ENCODE data around the gene RNF113B.
A peak's percentile ranks its signal among the peaks of the same experiment; 100 is the strongest.

RNF113B gene

DNA sequence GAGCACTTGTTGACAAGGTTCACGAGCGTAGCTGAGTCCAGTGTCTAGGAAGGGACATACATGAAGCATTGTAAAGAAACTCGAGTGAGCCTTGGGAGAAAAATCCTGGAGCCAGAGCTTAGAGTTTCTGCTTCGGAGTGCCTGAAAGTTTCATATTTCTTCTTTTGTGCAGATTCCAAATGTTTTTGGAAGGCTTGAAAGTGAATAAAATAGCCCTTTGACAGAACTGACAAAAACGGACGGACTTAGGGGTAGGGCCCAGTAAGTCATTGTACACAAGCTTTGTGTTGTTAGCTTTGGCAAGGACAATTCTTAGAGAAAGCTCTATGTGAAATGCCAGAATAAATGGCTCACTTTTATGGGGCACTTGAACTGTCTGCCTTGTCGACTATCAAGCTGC lies 2.8 kb downstream of the RNF113B start:
- DNase-seq (ENCODE audit: low read depth in 2 of 2) = no peak

DNA sequence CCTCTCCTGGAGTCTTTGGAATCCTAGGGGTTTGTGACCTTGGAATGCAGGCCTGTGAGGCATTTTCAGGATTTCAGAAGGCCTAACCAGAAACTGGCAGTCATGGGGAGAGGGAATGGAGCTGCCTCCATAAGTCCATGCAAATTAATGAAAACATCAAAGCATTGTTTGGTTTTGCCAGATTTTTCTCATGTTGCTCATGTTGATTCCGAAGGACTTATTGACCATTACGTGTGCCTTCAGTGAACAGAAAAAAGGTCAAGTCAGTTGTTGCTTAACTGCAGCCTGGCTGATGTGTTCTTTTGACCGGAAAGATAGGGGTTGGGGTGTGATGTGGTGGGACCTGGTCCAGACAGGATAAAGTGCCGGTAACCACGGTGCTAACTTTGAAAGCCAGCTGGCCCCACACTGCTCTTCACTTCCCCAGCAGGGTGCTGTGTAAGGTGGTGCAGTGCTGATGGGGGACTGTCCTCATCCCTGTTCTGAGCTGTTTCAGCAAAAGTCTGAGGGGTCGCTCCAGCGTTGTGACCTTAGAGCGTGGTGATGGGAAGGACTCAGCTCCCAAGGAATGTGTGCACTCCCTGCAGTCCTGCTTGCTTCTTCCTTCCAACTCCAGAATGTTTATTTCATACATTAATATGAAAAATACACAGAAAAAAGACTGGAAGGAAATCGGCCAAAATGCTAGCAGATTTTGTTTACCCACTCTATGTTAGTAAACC lies 3.5 kb downstream of the RNF113B start:
- DNase-seq (ENCODE audit: low read depth in 2 of 2) = peak; percentile 75

DNA sequence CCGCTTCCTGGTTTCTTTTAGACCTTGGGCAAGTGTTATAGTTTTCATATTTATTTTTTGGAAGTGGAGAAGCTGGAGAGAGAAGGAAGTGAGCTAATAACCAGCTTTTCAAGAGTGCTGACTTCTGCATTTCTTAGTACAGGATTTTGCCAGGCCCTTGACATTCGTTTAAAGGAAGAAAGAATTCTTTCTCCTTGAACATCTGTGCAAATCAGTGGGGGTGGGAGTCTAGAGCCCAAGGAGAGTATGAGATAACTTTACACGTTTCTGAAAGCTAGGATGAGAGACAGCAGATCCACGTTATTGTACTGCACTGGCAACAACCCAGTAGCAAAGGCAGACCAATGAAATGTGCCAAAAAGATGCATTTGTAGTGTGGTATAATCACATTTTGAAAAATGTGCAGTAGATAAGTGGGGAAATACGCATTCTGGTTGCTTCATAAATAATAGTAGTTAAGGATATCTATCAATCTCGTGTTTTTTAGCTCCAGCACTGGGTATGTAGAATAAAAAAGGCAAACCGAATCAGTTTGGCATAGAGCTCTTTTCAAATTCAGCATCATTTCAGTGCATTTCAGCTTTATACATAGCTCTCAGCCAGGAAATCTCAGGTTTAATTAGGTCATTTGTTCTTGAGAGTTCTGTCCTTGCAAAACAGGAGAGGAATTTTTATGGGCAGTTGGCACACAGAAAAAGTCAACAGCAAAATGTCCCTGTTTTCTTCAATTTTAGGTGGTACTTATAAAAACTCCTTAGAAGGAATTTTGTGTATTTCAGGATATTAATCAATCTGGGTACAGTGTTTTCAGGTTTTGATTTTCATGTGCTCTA lies 4.3 kb downstream of the RNF113B start:
- DNase-seq (ENCODE audit: low read depth in 2 of 2) = no peak

DNA sequence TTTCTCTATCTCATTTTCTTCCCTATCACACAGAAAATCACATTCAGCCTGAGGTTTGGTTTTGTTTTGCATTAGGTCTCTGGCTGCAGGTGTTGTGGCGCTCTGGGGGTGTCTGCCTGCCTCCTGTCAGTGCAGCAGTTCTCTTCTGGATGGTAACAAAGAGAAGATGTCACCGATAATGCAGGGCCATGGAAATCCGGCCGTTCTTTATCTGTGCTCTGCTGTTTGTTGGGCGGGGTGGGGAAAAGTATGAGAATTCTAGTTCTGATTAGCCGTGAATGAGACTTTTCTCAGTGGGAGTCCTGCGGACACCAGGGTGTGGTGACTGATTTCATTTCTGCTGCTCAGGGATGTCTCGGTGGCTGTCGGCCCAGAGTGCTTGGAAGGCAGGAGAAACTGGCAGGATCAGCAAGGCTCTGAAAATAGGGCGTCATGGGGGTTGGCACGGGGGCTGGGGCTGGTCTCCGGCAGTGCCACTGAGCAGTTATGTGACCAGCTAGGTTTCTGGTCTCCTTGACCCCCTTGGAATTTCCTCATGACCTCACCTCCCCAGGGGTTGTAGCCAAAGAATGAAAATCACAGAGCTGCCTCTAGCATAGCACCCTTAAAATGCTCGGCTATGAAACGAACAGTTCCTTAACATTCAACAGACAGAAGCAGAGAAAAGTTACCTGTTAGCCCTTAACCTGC lies 5.0 kb downstream of the RNF113B start:
- DNase-seq (ENCODE audit: low read depth in 2 of 2) = no peak

DNA sequence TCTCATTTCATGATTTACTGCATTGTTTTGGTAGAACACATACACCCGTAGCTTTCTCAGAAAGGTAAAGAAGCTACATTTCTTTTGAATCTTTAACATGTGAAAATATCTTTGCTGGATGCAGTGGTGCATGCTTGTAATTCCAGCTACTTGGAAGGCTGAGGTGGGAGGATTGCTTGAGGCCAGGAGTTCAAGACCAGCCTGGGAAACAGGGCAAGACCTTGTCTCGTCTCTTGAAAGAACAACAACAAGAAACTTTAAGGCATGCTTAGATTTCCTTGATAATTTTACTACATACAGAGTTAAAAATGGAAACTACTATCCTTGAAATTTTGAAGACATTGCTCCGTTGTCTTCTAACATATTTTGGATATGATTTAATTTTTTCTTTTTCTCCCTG lies 7.7 kb downstream of the RNF113B start:
- DNase-seq (ENCODE audit: low read depth in 2 of 2) = no peak

DNA sequence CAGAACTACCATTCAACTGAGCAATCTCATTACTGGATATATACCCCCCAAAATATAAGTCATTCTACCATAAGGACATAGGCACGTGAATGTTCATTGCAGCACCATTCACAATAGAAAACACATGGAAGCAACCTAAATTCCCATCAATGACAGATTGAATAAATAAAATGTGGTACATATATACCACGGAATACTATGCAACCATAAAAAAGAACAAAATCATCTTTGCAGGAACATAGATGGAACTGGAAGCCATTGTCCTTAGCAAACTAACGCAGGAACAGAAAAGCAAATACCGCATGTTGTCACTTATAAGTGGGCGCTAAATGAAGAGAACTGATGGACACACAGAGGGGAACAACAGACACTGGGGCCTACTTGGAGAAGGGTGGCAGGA lies 14.1 kb downstream of the RNF113B start:
- DNase-seq (ENCODE audit: low read depth in 2 of 2) = no peak

DNA sequence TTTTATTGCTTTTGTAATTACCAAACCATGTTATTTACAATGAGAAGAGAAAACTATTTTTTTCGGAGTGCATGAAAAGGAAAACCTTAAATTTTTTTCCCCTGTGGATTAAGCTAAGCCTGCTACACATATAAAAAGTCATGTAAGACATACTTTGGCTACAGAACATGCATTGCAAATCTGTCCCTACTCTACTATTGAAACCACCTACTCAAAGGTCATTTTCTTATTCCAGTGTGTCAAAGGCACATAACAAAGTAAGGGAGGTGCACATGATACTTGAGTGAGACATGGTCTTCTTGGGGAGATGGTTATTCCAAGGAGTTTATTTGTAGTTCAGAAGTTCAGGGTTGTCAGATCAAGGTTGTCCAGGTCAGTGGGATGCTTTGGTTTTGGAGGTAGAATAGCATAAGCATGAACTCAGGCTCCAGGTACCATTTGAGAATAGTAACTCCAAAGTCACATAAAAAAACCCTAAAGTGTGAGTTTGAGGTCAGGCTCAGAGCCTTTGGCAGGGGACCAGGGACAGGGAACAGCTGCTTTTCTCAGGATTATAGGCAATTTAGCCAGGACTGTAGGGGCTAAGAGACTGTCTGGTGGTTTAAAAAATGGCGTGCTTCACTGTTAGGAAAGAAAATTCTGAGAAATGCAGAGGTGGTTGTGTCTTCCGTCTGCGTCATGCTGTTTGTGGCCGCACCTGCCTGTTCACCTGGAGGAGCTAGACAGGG lies 18.7 kb downstream of the RNF113B start:
- DNase-seq (ENCODE audit: low read depth in 2 of 2) = no peak

DNA sequence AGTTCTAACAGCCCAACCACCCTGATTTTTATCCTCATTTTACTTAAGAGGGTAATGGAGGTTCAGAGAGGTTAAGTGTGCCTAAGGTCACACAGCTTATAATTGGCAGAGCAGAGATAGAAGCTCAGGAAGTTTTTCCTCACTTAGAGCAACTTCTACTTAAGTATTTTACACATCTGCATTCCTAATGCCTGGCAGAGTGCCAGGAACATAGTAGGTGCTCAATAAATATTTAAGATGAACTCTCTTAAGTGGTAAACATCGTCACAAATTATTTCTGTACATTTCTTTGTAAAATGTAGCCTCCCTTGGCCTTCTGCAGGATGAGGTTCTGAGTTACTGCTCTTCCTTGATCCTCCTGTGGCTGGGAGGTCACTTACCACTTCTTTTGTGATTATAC lies 19.5 kb downstream of the RNF113B start:
- no peak for DNase-seq (ENCODE audit: low read depth in 2 of 2)

DNA sequence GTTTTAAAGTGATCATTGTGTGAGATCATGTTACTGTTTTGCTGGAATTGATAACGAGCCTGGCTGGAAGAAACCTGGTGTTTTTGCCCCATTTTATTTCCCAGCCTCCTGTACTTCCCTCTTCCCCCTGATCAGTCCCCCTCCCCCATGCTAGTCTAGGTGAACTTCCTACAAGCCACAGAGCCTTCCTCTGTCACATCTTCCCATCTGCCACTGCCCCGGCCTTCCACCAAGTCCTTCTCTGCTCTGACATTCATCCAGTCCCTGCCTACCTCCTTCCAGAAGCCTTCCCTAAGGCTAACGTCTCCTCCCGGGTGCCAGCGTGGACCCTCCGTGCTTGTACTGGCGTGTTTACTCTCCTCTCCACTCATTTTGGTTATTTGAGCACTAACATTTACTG lies 19.9 kb downstream of the RNF113B start:
- no peak for DNase-seq (ENCODE audit: low read depth in 2 of 2)

DNA sequence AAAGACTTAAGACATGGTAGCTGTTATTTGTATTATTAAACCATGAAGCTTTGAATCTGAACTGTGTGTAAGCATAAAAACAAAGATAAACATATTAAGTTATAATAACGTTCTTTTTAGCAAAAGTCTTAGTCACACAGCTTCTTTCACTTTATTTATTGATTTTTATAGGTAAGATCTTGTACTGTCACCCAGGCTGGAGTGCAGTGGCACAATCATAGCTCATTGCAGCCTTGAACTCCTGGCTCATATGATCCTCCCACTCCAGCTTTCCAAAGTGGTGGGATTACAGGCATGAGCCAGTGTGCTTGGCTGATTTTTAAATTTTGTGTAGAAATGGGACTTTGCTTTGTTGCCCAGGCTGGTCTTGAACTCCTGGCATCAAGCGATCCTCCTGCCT lies 20.8 kb downstream of the RNF113B start:
- DNase-seq (ENCODE audit: low read depth in 2 of 2) = no peak

DNA sequence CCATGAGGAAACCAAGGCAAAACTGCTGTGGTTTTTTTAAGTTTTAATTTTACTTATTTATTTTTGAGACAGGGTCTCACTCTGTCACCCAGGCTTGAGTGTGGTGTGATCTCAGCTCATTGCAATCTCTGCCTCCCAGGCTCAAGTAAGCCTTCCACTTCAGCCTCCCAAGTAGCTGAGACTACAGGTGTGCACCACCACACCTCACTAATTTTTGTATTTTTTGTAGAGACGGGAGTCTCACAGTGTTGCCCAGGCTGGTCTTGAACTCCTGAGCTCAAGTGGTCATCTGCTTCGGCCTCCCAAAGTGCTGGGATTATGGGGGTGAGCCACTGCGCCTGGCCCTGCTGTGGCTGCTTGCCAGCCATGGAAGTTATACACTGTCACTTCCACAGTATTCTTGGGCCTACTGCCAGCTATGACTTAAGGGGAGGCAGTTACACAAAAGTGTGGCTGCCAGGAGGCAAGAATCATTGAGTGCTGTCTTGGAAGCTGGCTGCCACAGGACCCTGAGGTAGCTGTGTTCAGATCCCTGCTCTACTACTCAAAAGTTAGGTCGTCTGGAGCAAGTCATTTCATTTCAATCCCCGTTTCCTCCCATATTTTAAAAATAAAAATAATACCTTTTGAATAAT lies 21.5 kb downstream of the RNF113B start:
- no peak for DNase-seq (ENCODE audit: low read depth in 2 of 2)

DNA sequence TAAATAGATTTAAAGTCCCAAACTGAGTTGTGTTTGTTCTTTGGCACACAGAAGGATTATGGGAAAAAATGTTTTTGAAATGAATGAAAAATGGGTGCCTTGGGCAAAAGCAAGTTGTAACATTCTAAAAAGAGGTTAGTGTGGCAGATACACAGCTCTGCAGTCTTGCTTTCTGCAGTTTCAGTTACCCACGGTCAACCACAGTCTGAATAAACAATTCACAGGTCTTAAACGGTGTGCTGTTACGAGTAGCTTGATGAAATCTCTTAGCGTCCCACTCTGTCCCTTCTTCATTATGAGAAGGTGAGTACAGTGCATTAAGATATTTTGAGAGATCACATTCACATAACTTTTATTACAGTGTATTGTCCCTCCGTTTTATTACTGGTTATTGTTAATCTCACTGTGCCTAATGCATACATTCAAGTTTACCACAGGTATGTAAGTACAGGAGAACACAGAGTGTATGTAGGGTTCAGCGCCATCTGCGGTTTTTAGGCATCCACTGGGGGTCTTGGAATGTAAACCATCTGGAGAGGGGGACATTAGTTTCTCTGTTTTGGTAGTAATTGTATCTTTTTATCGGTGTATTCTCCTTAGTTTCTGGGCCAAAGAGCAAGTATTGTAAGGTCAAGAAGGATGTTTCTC lies 26.1 kb downstream of the RNF113B start:
- no peak for DNase-seq (ENCODE audit: low read depth in 2 of 2)

DNA sequence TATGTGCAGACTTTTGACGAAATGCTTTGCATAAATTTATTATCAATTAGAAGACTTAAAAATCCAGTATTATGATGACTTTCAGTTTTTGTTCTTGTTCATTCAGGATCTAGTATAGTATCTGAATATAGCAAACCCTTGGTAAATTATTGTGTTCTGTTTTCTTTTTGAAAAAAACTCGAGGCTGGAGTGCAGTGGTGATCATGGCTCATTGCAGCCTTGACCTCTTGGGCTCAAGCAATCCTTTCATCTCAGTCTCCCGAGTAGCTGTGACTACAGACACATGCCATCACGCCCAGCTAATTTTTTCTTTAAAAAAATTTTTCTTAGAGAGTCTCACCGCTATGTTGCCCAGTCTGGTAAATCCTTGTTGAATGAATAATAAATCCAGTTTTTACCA lies 29.5 kb downstream of the RNF113B start:
- DNase-seq (ENCODE audit: low read depth in 2 of 2) = no peak

DNA sequence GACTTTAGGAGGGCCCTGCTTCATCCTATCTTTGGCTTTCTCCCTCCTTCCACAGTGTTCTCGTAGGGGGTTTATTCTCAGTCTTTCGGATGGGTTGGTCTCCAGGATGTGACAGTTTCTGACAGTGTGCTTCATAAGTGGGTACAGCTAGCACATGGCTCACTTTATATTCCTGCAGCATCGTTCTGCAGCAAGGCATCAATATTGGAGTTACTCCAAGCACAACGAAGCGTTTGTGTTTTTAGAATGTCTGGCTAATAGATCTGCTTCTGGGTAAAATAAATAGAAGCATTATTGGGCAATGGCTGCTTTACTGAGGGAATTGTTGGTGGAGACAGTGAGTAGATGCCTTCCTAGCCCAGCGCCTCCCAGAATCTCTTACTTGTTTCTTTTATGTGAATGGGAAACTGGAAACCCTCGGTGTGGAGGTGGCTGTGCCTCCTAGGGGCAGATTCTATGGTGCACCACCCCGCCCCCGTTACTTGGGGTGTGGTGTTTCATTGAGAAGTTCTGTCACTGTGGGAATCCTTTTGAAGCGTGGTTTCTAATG lies 32.2 kb downstream of the RNF113B start:
- DNase-seq (ENCODE audit: low read depth in 2 of 2) = peak in 1 of 2 experiments; percentile 28

DNA sequence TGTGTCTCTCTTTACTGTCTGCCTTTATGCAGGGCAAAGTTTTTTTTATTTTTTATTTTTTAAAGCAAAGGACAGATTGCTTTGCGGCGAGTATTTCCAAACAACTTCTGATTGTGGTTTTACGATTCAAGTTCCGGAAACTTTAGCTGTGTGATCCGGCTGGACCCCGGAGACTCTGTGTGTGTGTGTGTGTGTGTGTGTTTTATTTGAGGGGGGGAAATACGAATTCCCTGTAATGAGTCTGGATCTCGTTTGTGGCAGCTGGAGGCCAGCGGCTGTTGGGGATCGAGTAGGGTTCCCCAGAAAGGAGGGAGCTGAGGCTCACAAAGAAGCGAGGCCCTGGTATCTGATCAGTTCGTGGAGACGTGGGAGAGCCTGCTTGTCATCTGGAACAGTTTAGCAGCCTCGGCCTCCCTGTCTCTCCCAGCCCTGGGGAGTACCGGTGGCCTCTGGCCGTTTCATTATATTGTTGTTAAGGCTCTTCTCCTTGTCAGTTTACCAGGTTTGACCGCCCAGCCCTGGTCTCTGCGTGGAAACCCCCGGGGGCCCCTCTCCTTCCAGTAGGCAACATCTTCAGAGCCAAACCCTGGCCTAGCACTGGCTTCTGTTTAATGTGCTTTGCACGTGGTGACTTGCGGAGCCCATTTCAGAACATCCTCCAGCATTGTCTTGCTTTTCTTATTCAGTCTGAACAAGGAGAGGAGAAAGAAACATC lies 32.9 kb downstream of the RNF113B start:
- DNase-seq (ENCODE audit: low read depth in 2 of 2) = peak in 1 of 2 experiments; percentile 34

DNA sequence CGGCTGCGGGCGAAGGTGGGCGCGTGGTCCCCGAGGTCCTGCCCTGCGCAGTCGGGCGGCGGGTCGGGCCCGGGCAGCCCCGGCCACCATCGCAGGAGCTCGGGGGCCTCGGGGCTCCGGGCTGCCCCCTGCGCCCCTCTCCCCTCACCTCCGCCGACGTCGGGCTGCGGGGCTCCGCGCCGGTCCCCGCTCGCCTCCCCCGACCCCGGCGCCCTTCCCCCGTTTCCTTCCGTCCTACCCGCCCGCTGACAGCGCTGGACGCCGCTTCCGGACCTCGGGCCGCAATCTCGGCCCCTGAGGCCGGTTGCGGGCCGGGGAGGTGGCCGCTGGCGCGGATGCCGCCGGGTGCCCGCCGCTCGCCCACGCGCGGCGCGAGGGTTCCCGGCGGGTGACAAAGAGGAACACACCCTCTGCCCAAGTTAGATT lies 33.5 kb downstream of the RNF113B start:
- no peak for DNase-seq (ENCODE audit: low read depth in 2 of 2)

DNA sequence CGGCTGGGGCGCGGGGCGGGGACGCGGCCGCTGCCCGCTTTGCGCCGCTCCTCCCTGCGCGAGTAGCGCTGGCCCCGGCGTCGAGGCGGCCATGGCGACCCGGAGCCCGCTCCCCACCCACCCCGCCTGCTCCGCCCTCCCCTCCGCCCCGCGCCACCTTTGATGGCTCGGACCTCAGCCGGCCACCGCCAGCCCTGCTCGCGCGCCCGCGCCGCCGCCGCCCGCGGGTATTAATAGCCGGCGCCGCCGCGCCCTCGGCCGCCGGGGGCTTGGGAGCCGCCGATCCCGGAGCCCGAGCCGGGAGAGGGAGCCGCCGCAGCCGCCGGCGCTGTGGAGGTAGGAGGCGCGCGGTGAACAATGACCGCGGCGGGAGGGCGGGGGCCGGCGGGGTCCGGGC lies 33.9 kb downstream of the RNF113B start:
- no peak for DNase-seq (ENCODE audit: low read depth in 2 of 2)

DNA sequence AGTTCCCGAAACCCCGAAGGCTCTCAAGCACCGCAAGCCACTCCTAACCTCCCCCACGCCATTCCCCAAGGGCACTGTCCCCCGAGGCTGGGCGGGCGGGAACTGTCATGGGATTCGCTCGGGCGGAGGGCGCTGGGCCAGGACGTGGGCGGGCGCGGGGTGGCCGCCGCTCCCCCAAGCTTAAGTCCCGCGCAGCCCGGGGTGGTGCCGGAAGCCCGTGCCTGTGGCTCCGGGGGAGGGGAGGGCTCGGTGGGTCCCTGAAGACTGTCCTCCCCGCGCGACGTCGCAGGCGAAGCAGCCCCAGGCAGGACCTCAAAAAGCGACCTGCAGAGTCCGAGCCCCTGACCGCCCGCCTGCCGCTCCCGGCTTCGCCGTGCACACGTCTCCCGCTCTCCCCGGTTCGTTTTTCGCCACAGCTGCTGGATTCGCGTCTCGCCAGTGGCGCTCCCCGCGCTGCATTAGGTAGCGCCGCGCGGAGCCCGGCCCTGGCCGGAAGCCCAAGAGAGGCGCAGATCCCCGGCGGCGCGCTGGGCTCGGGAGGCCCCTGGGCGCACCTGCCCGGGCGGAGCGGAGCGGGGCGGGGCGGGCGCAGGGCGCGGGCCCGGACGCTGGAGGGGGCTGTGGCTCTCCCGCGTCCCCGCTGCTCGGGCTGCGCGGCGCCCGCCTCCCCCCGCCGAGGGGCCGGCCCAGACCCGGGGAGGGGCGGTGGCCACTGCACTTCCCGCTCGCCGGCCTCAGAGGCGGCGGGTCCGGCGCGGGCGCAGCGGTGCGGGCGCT lies 34.5 kb downstream of the RNF113B start, which contains the start of gene FARP1:
TSS of gene FARP1 (plus strand) at position 715 of the 777 bp plus-strand sequence. CDS start 70,149 bp downstream, outside the sequence.
- DNase-seq (ENCODE audit: low read depth in 2 of 2) = peak; percentile 37 to 44
